ENCODE results near the gene PPDPF.

DNA sequence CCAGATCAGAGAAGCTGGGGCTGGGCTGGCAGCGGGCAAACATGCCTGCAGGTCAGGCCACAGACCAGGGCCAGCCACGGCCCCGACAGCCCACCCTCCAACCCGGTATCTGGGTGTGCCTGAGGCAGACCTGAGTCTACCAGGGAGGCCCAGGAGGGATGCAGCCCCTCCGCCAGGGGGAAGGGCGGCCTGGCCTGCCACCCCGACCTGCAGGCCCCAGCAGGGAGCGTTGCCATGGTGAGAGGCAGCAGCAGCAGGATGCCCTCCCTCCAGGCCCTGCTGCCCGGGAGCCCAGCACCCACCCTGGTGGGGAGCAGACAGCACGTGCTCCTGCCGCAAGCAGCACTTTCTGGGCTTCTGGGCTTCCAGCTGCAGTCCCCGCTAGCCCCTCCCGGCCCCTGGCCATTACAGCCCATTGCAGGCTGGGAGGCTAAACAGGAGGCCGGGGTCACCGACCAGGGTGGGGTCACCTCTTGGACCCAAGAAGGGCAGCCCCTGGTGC is 17.8 kb upstream of the PPDPF start:
- TF ChIP-seq RNF2 (IDR thresholded peaks at IDR 0.05; ENCODE audit: borderline replicate concordance, low read depth), result no peak
- TF ChIP-seq CTCF (IDR thresholded peaks at IDR 0.05), result no peak
- TF ChIP-seq POLR2A (IDR thresholded peaks at IDR 0.05; ENCODE audit: low read length), result no peak
- no peak for TF ChIP-seq MAZ (IDR thresholded peaks at IDR 0.05; ENCODE audit: borderline replicate concordance, low read depth, low read length)
- no peak for TF ChIP-seq CHD4 (IDR thresholded peaks at IDR 0.05; ENCODE audit: borderline replicate concordance)
- no peak for TF ChIP-seq TFCP2L1 (CRISPR knock-in tag; IDR thresholded peaks at IDR 0.05)
- TF ChIP-seq, protein P1, sequence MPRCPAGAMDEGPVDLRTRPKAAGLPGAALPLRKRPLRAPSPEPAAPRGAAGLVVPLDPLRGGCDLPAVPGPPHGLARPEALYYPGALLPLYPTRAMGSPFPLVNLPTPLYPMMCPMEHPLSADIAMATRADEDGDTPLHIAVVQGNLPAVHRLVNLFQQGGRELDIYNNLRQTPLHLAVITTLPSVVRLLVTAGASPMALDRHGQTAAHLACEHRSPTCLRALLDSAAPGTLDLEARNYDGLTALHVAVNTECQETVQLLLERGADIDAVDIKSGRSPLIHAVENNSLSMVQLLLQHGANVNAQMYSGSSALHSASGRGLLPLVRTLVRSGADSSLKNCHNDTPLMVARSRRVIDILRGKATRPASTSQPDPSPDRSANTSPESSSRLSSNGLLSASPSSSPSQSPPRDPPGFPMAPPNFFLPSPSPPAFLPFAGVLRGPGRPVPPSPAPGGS (IDR thresholded peaks at IDR 0.05), result no peak
- no peak for TF ChIP-seq JUN (IDR thresholded peaks at IDR 0.05)
- no peak for TF ChIP-seq KDM1A (IDR thresholded peaks at IDR 0.05; ENCODE audit: low read depth)
- no peak for TF ChIP-seq BHLHE40 (IDR thresholded peaks at IDR 0.05; ENCODE audit: low read depth, low read length)

Data from A549 (cell line).